Vagina (tissue), 2 donors: ENCODE data around the gene SPIN1.

Source experiments
- CTCF ChIP-seq, 3 experiments: fragments of 450-650 bp in 2 of 3; fragments of 200-600 bp in 1 of 3; sonication (generic) in 1 of 3; IDR thresholded peaks; one replicate each; pipeline ENCODE4 v1.5.1; 2017 to 2019; ENCODE audit warnings: antibody characterized with exemption in 3 of 3, mild to moderate bottlenecking in 2 of 3, moderate library complexity in 2 of 3
- POLR2AphosphoS5 ChIP-seq, 2 donors: sonication (generic); formaldehyde crosslinking; IDR thresholded peaks; one replicate each; pipeline ENCODE4 v1.9.0; 2017; ENCODE audit warnings: antibody characterized with exemption in 2 of 2, mild to moderate bottlenecking in 2 of 2, low read depth in 1 of 2; ENCODE audit not compliant: insufficient read depth in 1 of 2

DNA sequence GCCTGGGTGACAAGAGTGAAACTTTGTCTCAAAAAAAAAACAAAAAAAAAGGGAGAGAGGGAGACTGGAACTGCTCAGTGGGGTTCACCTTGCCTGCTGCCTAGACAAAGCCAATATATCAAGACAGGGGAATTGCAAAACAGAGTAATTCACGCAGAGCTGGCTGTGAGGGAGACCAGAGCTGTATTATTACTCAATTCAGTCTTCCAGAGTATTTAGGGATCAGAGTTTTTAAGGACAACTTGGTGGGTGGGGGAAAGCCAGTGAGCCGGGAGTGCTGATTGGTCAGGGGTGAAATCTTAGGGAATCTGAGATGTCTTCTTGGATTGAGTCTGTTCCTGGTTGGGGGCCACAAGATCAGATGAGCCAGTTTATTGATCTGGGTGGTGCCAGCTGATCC, 25.6 kb upstream of the SPIN1 start:
- TF ChIP-seq CTCF (IDR thresholded peaks at IDR 0.05): no peak
- no peak for TF ChIP-seq POLR2AphosphoS5 (IDR thresholded peaks at IDR 0.05; ENCODE audit: insufficient read depth in 1 of 2, low read depth in 1 of 2)
